Nephron progenitor cell (in vitro differentiated cells): ENCODE measurements around the gene EPHA5.

ENCODE experiments used
- DNase-seq: peaks from one replicate; pipeline ENCODE4 v3.0.0; 2021
- H3K27ac Mint-ChIP-seq: 2 replicates; pipeline ENCODE4 v1.8.0; 2021; ENCODE audit warnings: mild to moderate bottlenecking, moderate library complexity, mixed read lengths
- H3K27me3 Mint-ChIP-seq: 2 replicates; pipeline ENCODE4 v1.8.0; 2021; ENCODE audit warnings: mild to moderate bottlenecking, low read depth, mixed read lengths; ENCODE audit not compliant: poor library complexity
- H3K36me3 Mint-ChIP-seq: 2 replicates; pipeline ENCODE4 v1.8.0; 2021; ENCODE audit warnings: low read depth, mixed read lengths
- H3K4me1 Mint-ChIP-seq: 2 replicates; pipeline ENCODE4 v1.8.0; 2021; ENCODE audit warnings: mixed read lengths
- H3K4me3 Mint-ChIP-seq: 2 replicates; pipeline ENCODE4 v1.8.0; 2021; ENCODE audit warnings: mild to moderate bottlenecking, moderate library complexity, mixed read lengths
- H3K9me3 Mint-ChIP-seq: 2 replicates; pipeline ENCODE4 v1.8.0; 2021; ENCODE audit warnings: mild to moderate bottlenecking, moderate library complexity, mixed read lengths
- CTCF ChIP-seq: fragments of 200-600 bp; sonication (generic); IDR thresholded peaks from 2 replicates; pipeline ENCODE4 v1.5.0; 2021; ENCODE audit warnings: antibody characterized with exemption

EPHA5 gene

GRCh38 chr4:65391382-65391781 lies 278.9 kb downstream of the EPHA5 start:
- H3K27me3 Mint-ChIP-seq: no peaks in the 10 kb centered on the region
- H3K27ac Mint-ChIP-seq: no peak overlapping the region
- no peak for TF ChIP-seq CTCF
- H3K9me3 Mint-ChIP-seq: peaks cover 8% of the 10 kb centered on the region
- no peak for DNase-seq
- H3K4me1 Mint-ChIP-seq: peaks cover 10% of the 10 kb centered on the region
- H3K36me3 Mint-ChIP-seq: no peaks in the 10 kb centered on the region
- H3K4me3 Mint-ChIP-seq: no peak overlapping the region

GRCh38 chr4:65386927-65387326 lies 283.4 kb downstream of the EPHA5 start:
- DNase-seq: no peak
- Mint-ChIP-seq H3K9me3 (no peaks in the 10 kb centered on the region), H3K27ac (no peak overlapping the region), H3K4me1 (no peaks in the 10 kb centered on the region), H3K36me3 (no peaks in the 10 kb centered on the region), H3K4me3 (no peak overlapping the region), H3K27me3 (no peaks in the 10 kb centered on the region)
- TF ChIP-seq CTCF: no peak

- DNase-seq: no peak
- no peak overlapping the region for H3K27ac Mint-ChIP-seq
- H3K4me1 Mint-ChIP-seq: no peaks in the 10 kb centered on the region
- no peaks in the 10 kb centered on the region for H3K27me3 Mint-ChIP-seq
- H3K36me3 Mint-ChIP-seq: no peaks in the 10 kb centered on the region
- TF ChIP-seq CTCF: no peak
- H3K9me3 Mint-ChIP-seq: no peaks in the 10 kb centered on the region
- H3K4me3 Mint-ChIP-seq: no peak overlapping the region
Measured at GRCh38 chr4:65383589-65384305, 286.5 kb downstream of the EPHA5 start.

- no peaks in the 10 kb centered on the region for H3K36me3 Mint-ChIP-seq
Measured at GRCh38 chr4:65381648-65382047, 288.6 kb downstream of the EPHA5 start.

GRCh38 chr4:65370709-65371108 lies 299.6 kb downstream of the EPHA5 start:
- no peaks in the 10 kb centered on the region for H3K4me1 Mint-ChIP-seq

More at GRCh38 chr4:65381648-65382047, 288.6 kb downstream of the EPHA5 start:
- Mint-ChIP-seq H3K4me3 (no peak overlapping the region), H3K9me3 (no peaks in the 10 kb centered on the region), H3K27ac (no peak overlapping the region), H3K27me3 (no peaks in the 10 kb centered on the region), H3K4me1 (no peaks in the 10 kb centered on the region)
- no peak for DNase-seq
- no peak for TF ChIP-seq CTCF

More at GRCh38 chr4:65370709-65371108, 299.6 kb downstream of the EPHA5 start:
- Mint-ChIP-seq H3K4me3 (no peak overlapping the region), H3K27me3 (peaks cover 3% of the 10 kb centered on the region), H3K9me3 (no peaks in the 10 kb centered on the region), H3K27ac (no peak overlapping the region), H3K36me3 (no peaks in the 10 kb centered on the region)
- DNase-seq: no peak
- TF ChIP-seq CTCF: no peak
